MM.1S (cell line): ENCODE data around the gene ZFYVE21.

Source experiments
- CTCF ChIP-seq: fragments of 300-600 bp; sonication (generic); IDR thresholded peaks from 2 replicates; pipeline ENCODE4 v1.5.1; 2016; ENCODE audit warnings: antibody characterized with exemption, low read length, mixed read lengths
- EZH2 ChIP-seq: fragments of 300-600 bp; sonication (generic); optimal IDR thresholded peaks from 2 replicates; pipeline ENCODE3; 2017; ENCODE audit warnings: low read depth, mild to moderate bottlenecking, antibody characterized with exemption, low read length, mixed read lengths
- EZH2phosphoT487 ChIP-seq: fragments of 300-600 bp; sonication (generic); IDR thresholded peaks from 2 replicates; pipeline ENCODE4 v1.6.1; 2018; ENCODE audit warnings: antibody characterized with exemption, low read length

- TF ChIP-seq EZH2 (no peak), CTCF (no peak), EZH2phosphoT487 (no peak)
Measured at GRCh38 chr14:103725001-103725682, 9.5 kb downstream of the ZFYVE21 start.
